GM18517 (cell line): ENCODE data around the gene PRPF6.

Source experiments
- ATAC-seq: cut with Tn5 transposase; IDR thresholded peaks from one replicate; pipeline ENCODE4 v1.9.1; 2021; ENCODE audit warnings: mild to moderate bottlenecking, moderate library complexity; ENCODE audit not compliant: unreplicated experiment

The PRPF6 gene

DNA sequence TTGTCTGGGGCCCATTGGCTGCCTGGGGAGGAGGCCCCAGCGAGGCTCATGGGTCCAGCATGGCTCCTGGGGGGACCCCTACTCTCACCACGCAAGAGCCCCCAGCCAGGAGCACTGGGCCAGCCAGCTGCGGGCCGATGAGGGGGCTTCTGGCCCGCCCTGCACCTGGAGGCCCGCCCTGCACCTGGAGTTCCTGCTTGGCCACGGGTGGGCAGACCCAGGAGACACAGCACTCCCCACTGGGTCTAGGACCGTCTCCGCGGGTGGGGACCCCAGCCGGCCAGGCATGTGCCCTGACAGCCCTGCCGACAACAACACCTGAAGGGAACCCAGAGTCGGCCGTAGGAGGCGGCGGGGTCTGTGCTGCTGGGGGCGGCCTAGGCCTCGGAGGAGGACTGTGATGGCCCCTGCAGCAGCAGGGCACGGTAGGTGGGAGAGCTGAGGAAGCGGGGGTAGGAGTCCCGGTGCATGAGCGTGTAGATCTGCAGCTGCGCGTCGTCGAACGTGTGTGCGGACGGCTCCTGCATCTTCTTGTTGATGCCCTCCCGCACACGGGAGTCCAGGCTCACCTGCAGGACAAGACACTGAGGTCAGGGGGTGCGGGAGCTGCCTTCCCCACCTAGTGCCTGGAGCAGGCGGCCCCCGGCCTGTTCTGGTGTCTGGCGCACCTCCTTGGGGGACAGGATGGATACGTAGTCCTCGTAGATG lies 92.7 kb downstream of the PRPF6 start:
- ATAC-seq: no peak

DNA sequence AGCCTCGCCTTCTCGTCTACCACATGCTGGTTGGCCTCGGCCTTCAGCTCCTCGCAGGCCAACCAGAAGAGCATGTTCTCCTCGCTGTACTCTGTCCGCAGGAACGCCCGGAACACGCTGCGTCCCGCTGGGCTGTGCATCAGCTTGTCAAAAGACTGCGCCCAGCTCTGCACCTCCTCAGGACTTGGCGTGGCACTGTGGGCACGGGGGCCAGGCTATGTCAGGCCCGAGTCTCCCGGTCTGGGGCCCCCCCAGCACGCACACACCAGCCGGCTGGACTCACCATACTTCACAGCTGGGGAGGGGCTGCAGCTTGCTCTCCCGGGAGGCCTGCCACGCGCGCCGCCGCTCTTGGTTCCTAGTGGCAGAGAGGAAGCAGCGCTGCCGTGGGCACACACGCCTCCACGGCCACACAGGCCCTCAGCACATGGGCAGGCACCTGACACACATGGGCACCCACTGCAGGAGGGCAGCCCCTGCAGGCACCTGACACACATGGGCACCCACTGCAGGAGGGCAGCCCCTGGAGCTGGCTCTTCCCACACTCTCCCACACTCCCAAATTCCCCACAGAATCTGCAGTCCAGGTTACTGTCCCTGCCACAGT lies 93.4 kb downstream of the PRPF6 start:
- ATAC-seq: no peak

DNA sequence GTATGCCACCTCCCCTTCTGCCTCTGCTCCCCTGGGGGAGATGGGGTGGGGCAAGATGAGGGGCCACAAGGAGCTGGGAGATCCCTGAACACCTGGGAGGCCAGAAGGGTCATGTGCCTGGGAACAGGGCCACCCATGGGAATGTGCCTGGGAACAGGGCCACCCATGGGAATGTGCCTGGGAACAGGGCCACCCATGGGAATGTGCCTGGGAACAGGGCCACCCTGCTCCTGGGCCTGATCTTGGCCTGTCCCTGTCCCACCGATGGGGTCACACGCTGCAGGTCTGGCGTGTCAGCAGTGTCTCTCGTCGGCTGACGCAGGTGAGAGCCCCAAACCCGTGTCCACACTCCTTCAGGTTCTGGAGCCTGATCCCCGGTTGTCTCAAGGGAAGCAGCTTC lies 94.0 kb downstream of the PRPF6 start:
- no peak for ATAC-seq

DNA sequence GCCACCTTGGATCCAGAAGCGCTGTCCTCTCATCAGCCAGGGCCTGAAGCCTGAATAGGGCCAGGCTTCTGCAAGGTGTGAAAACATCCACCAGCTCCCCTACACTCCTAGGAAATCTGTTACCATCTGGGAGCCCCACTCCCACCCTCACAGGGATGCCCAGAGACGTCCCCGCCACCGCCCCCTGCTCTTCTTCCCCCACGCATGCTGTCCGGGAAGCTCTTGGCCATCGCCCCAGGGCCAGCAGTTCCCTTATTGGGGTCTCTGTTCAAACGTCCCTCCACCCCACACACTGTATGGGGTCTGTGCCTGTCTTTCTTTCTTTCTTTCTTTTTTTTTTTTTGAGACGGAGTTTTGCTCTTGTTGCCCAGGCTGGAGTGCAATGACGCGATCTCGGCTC lies 94.6 kb downstream of the PRPF6 start:
- ATAC-seq: no peak

DNA sequence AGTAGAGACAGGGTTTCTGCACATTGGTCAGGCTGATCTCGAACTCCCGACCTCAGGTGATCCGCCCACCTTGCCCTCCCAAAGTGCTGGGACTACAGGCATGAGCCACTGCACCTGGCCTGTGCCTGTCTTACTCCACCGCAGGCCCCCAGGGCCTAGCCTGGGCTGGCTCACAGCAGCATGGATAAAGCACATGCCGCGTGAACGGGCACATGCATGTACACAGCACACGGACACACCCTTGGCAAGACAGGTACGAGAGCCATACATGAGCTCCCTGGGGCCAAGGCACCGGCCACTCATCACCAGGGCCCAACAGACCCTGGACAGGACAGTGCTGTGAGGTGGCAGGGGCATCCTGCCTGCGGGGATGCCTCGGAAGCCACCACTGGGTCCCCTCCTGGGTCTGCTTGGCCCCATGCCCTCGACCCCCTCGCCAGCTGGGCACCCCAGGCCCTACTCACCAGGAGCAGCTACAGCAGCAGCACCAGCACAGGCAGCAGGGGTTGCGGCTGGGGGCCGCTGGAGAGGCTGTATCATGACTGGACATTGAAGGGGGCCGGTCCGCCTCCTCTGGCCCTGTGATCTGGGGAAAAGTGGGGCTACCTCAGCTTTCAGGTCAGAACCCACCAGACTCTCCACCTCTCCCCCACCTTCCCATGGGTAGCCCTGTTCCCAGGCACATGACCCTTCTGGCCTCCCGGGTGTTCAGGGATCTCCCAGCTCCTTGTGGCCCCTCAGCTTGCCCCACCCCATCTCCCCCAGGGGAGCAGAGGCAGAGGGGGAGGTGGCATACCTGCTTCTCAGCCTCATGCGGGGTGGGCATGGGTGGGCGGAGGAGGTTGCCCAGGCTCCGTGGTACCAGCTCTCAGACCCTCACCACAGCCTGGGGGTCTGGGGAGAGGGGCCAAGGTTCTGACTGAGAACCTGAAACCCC lies 95.4 kb downstream of the PRPF6 start:
- no peak for ATAC-seq

DNA sequence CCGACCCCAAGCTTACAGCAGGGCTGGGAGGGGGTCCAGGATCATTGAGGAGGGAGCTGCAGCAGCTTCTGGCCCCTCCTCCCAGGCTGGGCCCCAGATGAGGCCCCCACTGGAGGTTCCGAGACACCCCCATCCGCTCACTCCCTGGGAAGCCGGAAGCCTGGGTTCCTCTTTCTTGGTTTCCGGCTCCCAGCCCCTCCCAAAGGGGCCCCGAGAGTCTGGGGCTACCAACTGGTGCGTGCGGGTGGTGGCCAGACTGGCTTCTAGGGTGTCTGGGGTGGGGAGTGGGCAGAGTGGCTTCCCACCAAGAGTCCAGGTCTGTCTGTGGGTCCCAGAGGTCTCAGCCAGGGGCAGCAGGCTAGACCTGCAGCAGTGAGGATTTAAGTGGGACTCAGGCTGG lies 96.2 kb downstream of the PRPF6 start:
- no peak for ATAC-seq

DNA sequence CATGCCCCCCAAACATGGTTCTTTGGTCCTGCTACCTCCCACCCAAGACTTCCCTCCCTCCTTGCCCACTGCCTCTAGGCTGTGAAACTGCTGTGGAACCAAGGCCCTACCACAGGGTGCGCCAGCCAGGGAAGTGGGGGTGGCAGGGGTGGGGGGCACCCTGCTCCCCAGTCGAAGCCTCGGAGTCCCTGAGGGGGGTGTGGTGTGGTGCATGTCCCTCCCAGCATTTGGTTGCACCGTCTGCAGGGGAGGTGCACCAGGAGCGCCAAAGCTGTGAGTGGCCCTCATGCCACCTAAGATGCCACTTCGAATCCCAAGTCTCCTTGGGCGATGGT lies 96.6 kb downstream of the PRPF6 start:
- no peak for ATAC-seq

DNA sequence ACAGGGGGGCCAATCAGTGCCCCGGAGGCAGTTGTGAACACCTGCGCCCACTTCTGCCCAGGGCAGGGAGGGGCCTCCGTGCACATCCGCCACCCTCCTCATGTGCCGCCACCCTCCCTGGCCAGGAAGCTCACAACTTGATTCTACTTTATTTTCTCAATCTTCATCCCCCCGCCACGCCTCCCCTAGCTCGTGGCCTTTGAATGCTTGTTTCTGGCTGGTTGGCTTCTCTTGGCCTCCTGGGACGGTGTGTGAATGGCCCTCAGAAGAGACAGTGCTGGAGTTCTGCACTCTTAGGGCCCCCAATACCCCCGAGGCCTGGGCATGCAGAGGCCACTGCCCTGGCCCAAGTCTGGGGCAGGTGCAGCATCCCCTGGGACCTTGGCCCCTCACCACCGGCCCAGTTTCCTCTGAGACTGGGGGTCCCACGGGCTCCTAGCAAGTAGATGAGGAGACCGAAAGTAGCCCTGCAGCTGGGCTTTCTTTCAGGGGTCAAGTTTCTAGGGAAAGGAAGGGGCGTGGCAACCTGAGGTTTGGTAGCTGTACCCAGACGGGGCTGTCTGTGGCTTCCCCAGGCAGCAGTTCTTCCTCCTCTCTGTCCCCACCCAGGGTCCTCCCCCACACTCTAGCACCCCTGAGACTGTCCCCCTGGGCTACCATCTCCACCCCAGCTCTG lies 97.1 kb downstream of the PRPF6 start:
- no peak for ATAC-seq

DNA sequence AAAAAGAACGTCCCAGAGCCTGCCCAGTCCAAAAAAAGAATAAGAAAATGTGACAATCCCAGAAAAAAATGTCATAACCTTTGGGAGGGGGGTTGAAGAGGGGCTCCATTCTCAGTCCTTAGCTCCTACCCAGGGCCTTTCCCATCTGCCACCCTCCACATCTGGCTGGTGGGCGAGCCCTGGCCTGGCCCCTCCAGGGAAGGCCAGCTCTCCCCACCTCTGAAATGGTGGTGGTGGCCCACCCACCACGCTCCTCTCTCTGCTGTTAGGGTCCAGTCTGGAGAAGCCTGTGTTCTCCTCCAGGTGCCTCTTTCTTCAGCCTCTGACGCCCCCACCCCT lies 98.0 kb downstream of the PRPF6 start:
- ATAC-seq: no peak

DNA sequence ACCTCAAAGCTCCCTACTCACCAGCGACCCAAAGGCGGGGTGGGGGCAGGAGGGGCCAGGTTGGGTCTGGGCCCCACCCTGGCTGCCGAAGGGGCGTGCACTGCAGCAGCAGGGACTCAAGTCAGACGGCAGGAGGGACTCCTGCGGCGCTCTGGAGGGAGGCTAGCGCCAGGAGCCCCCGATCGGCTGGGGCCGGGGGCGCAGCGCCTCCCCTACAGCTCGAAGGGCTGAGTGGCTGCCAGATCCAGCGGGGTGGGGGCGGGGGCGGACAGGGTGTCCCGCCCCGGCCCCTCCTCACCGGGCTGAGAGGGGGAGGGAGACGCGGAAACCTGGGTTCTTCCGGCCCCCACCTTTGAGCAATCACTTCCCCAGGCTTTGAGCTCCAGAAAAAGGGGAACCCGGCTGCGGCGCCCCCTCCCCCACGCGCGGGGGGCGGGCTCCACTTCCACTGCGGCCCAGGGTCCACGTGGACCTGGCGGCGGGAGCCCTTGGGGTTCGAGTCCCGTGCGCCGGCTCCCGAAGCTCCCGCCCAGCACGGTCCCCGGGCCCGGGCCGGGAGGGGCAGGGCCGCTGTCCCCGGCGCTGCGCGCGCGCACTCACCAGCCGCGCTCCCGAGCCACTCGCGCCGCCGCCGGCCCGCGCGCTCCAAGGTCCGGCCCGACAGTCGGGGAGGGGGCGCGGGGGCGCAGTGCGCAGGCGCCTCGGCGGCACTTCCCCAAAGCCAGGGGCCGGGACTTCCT lies 98.5 kb downstream of the PRPF6 start, which contains the start of gene RGS19:
RGS19 (minus strand) TSS at position 246 of the 740 bp plus-strand sequence. CDS start 2,632 bp downstream, outside the sequence.
- peak; percentile 41 for ATAC-seq

DNA sequence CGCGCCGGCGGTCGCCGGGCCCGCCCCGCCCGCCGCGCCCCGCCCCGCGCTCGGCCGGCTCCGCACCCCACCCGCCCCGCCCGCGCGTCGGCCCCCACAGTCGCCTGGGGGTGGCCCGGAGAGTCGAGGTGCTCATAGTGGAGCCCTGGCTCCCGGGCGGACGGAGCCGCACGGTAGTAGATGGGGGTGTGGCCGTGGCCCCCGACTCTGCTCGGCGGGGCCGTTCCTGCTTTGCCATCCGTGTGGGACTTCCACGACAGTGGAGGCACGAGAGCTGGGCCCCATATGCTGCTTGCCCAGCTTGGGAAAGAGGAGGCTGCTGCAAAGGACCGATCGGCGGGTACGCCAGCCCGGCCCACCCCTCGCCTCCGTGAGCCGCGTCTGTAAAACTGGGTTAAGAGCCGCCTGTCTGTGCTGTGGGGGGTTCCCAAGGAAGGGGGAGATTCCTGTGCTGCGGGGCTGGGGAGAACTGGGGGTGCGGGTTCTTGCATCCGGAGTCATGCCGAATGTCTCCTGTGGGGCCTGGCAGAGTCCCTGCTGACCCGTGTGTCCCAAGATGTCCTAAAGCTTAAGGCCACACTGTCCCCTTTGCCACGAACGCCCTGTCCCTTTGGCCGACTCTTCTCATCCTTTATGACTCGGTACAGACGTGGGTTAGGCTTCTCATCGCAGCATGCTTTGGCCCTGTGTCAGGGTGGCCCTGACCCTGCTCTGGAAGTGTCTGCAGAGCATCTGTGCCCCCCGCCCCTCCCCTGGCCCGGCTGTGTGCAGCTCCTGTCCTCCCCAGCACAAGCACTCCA lies 99.3 kb downstream of the PRPF6 start, which contains the start of gene OPRL1:
OPRL1 (plus strand) TSS at position 70 of the 800 bp plus-strand sequence. CDS start 12,639 bp downstream, outside the sequence.
- ATAC-seq: no peak

DNA sequence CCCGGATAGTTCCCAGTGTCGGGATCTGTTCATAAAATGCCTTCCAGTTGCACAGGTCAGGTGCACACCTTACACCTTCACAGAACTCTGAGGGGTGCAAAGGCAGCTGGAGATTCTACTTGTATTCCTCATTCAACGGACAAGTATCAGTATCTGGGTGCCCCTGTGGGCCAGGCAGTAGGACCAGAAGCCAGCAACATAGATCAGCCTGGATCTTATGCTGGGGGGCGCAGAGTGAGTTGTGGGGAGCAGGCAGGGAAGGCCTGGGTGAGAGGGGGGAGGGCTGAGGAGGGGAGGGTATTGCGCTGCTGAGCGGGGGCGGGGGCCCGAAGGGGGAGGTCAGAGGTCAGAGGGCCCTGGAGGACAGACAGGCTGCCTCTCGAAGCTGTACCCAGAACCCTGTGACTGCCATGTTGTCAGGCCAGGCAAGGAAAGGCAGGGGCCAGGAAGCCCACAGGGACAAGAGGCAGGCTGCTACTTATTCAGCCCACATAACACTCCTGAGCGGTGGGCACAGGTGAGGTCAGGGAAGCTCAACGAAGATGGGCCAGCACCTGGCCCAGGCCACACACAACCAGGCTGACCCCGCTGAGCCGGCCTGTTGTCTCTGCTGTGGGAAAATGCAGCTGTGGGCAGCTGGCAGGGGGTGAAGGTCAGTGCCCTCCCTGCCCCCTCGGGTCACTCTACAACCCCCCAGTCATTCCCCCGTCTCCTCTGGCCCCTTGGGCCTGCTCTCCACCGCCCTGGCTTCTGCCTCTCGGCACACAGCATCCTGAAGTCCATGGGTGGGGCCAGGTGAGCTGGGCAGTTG lies 100.1 kb downstream of the PRPF6 start:
- ATAC-seq: no peak

DNA sequence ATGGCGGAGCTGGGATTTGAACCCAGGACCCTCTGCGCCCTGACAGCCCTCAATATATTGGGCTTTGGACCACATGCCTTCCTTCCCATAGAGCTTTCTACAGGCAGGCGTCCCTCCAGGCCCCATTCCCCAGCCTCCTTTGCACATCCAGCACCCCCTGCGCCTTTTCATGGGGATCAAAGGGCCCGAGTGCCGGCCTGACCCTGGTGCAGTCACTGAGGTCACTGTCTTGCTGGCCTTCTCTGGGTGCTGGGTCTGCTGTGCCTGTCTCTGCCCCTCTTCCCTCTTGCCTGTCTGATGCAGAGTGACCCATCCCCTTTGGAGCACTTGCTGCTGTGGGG lies 100.7 kb downstream of the PRPF6 start:
- no peak for ATAC-seq

DNA sequence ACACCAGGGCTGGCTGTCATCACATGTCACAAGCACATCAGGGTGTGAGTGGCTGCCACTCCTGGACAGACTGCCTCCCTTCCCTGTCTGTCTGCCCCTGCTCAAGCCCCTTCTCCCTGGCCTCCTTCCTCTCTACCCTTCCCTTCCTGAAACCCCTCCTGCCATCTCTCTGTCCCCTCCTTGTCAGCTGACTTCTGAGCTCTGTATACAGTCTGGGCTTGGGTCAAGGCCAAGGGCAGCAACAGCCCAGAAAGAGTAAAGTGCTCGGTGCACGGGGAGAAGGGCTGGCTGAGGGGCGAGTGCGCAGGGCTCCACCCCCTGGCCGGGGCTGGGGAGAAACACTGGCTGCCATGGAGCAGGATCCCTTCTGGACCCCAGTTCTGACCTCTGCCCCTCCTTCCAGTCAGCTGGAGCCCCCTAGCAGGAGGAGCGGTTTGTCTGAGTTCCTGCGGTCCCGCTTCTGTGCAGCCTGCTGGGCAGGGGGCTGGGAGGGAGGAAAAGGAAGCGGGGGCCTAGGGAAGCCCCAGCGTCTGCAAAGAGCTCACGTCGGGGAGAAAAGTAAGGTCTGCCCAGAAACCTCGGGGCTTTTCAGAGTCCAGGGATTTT lies 101.3 kb downstream of the PRPF6 start:
- ATAC-seq: no peak
